ENCODE data around the gene ZIC1.

DNA sequence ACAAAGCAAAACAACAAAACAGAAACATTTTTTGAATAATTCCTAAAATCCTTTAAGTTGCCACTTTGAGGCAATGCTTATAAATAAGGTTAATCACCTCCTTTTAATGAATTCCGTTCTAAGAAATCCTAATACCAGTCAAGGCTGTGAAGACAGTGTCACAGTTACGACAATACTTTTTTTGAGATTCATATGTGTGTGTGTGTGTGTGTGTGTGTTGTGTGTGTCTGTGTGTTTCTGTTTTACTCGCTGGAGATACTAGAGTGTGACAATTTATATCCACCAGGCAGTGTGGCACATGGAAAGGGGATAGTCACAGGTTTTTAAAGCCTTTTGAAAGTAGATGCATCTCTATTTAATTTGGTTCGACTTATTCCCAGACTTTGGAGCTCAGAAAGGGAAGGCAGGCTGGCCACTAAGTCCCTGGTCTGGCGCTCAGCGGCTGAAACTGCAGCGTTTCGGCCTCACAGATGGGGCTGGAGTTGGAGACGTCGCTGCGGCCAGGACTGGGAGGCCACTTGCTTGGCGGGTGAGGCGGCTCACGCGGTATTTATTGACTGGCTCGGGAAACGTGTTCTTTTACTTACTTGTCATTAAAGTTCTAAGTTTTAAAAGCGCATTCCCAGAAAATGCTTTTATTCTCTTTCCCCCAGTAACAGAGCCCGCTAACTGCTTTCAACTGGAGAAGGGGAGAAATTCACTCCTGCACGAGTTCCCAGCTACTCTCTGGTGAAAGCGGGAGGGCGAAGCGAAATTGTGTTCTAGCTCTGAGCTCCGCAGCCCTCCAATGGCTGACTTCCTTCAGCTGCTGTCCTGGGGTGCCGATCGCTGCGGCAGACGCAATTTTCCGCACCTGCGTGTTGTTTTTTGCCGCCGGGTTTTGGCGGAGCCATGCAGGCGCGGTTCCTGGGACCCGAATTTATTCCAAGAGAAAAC lies 13.7 kb downstream of the ZIC1 start:
- TF ChIP-seq GATA3 (IDR thresholded peaks at IDR 0.05; ENCODE audit: low read depth, low read length) (no peak), GATA2 (IDR thresholded peaks at IDR 0.05; ENCODE audit: low read depth, low read length) (no peak)
